Measurements from ENCODE around the gene STAU1.

DNA sequence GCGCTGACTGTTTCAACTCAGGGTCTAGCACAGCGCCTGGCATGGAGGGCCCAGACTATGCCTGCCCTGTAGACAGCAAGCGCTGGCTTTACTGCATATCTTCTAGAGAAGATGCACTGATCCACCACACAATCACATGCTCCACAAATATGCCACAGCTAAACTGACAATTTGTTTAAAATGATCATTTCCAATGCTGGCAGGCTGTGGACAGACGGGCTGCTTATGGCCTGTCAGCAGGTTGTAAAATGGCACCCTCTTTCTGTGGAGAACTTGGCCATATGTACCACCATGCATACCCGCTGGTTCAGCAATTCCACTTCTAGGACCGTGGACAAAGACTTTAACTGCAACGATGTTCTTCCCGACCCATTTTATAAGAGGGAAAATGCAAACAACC, 40.8 kb downstream of the STAU1 start:
- TF ChIP-seq, protein P1, sequence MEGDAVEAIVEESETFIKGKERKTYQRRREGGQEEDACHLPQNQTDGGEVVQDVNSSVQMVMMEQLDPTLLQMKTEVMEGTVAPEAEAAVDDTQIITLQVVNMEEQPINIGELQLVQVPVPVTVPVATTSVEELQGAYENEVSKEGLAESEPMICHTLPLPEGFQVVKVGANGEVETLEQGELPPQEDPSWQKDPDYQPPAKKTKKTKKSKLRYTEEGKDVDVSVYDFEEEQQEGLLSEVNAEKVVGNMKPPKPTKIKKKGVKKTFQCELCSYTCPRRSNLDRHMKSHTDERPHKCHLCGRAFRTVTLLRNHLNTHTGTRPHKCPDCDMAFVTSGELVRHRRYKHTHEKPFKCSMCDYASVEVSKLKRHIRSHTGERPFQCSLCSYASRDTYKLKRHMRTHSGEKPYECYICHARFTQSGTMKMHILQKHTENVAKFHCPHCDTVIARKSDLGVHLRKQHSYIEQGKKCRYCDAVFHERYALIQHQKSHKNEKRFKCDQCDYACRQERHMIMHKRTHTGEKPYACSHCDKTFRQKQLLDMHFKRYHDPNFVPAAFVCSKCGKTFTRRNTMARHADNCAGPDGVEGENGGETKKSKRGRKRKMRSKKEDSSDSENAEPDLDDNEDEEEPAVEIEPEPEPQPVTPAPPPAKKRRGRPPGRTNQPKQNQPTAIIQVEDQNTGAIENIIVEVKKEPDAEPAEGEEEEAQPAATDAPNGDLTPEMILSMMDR (IDR thresholded peaks at IDR 0.05): no peak
- no peak for TF ChIP-seq EZH2phosphoT487 (IDR thresholded peaks at IDR 0.05)

Measured in neural progenitor cell (in vitro differentiated cells).